ENCODE measurements around the gene RTN3.

GRCh38 chr11:63673579-63673978 is 7.7 kb upstream of the RTN3 start:
- TF ChIP-seq CTCF (conservative IDR thresholded peaks at IDR 0.05; ENCODE audit: low read length): no peak
- no peak for TF ChIP-seq EZH2phosphoT487 (IDR thresholded peaks at IDR 0.05; ENCODE audit: borderline replicate concordance, low read depth, low read length)

All from OCI-LY7 (cell line).